CD4-positive, alpha-beta T cell (primary cell): ENCODE data around the gene TMEM163. TPM values are rescaled to one million over a fixed set of nuclear protein-coding genes. Genes with fewer than 3 reads are reported as not detected.

Experiments
- ATAC-seq: fragments of 200-7000 bp; cut with Tn5 transposase; one replicate; pipeline ENCODE4 v1.10.0; 2022; ENCODE audit warnings: mild to moderate bottlenecking; ENCODE audit not compliant: poor library complexity
- CTCF ChIA-PET: fragments of 350-600 bp; sonication (Branson Sonifier 250); formaldehyde crosslinking; loops from one replicate; lab custom pipeline; 2021; ENCODE audit warnings: antibody characterized with exemption, inconsistent platforms; lab: Charles Lee
- POLR2A ChIA-PET: fragments of 350-600 bp; sonication (Branson Sonifier 250); formaldehyde crosslinking; loops from one replicate; lab custom pipeline; 2021; ENCODE audit warnings: antibody characterized with exemption, inconsistent platforms; lab: Charles Lee
- DNase-seq, 14 experiments: peaks; one replicate each; pipeline ENCODE4 v3.0.0-alpha.2; 2013 to 2020; ENCODE audit warnings: mixed read lengths in 2 of 14
- H3K27ac ChIP-seq, 2 donors: one replicate each; pipeline versions ENCODE4 v1.5.1 to v1.7.0; 2013; ENCODE audit warnings: low read length in 2 of 2, low read depth in 1 of 2, mild to moderate bottlenecking in 1 of 2
- H3K27me3 ChIP-seq, 2 experiments: 1 replicate in 1 of 2; 2 replicates in 1 of 2; pipeline versions ENCODE4 v1.6.1 to v1.7.0; 2013; ENCODE audit warnings: low read length in 2 of 2, control low read depth in 1 of 2, mild to moderate bottlenecking in 1 of 2, moderate library complexity in 1 of 2; ENCODE audit not compliant: insufficient read depth in 2 of 2, control insufficient read depth in 1 of 2
- H3K36me3 ChIP-seq: one replicate; pipeline ENCODE4 v1.6.1; 2013; ENCODE audit warnings: low read length, control low read depth; ENCODE audit not compliant: insufficient read depth
- H3K4me1 ChIP-seq: one replicate; pipeline ENCODE4 v1.6.1; 2013; ENCODE audit warnings: low read length, control low read depth; ENCODE audit not compliant: insufficient read depth
- H3K4me3 ChIP-seq: one replicate; pipeline ENCODE4 v1.5.1; 2013; ENCODE audit warnings: mild to moderate bottlenecking, low read length, moderate library complexity
- H3K9me3 ChIP-seq, 2 experiments: 1 replicate in 1 of 2; 2 replicates in 1 of 2; pipeline versions ENCODE4 v1.6.1 to v1.7.0; 2013; ENCODE audit warnings: low read length in 2 of 2, mild to moderate bottlenecking in 2 of 2, control low read depth in 1 of 2, moderate library complexity in 1 of 2; ENCODE audit not compliant: control insufficient read depth in 1 of 2, insufficient read depth in 1 of 2
- H3K27ac Mint-ChIP-seq: one replicate; pipeline ENCODE4 v1.8.0; 2020; ENCODE audit warnings: mixed read lengths
- H3K27me3 Mint-ChIP-seq: one replicate; pipeline ENCODE4 v1.8.0; 2021; ENCODE audit warnings: mixed read lengths
- H3K36me3 Mint-ChIP-seq: one replicate; pipeline ENCODE4 v1.8.0; 2021; ENCODE audit warnings: low read depth, mixed read lengths
- H3K4me1 Mint-ChIP-seq: one replicate; pipeline ENCODE4 v1.8.0; 2021; ENCODE audit warnings: low read depth, mixed read lengths
- H3K4me3 Mint-ChIP-seq: one replicate; pipeline ENCODE4 v1.8.0; 2020; ENCODE audit warnings: mild to moderate bottlenecking, mixed read lengths
- H3K9me3 Mint-ChIP-seq: one replicate; pipeline ENCODE4 v1.8.0; 2020; ENCODE audit warnings: mixed read lengths
- CTCF ChIP-seq: fragments of 200-600 bp; IDR thresholded peaks from one replicate; pipeline ENCODE4 v1.8.0; 2022; ENCODE audit warnings: antibody characterized with exemption, mild to moderate bottlenecking
- intact Hi-C, 2 experiments: fragments of 100-400 bp; cut with DNase I in 1 of 2; cut with micrococcal nuclease in 1 of 2; formaldehyde crosslinking; loops; one replicate each; pipeline versions ENCODE4 v1.15.1 to v1.9.0; 2023 to 2025; cut with DNase I, micrococcal nuclease
- total RNA-seq, 174 experiments: library from RNA in 2 of 174; stranded (reverse) in 2 of 174; gene quantifications; one replicate each; pipeline ENCODE4 v1.2.3 and lab custom pipeline; 2021 to 2026

The TMEM163 gene
- total RNA-seq, 2 experiments from 2014 or later, result 0.14 to 0.47 TPM

GRCh38 chr2:134564549-134564948 lies 154.3 kb downstream of the TMEM163 start:
- H3K4me3 Mint-ChIP-seq, result no peak overlapping the region
- intact Hi-C loops, result no loop called here
- Histone ChIP-seq H3K27ac (no peak overlapping the region), H3K27me3 (peaks cover 0 to 3% of the 10 kb centered on the region in 2 experiments), H3K4me3 (no peak overlapping the region), H3K9me3 (no peaks in the 10 kb centered on the region), H3K4me1 (no peaks in the 10 kb centered on the region), H3K36me3 (no peaks in the 10 kb centered on the region)
- TF ChIP-seq CTCF, result no peak
- ChIA-PET CTCF (no interaction called here), POLR2A (no interaction called here)
- H3K4me1 Mint-ChIP-seq, result no peaks in the 10 kb centered on the region
- no peak for DNase-seq
- no peak for ATAC-seq
- H3K36me3 Mint-ChIP-seq, result no peaks in the 10 kb centered on the region
- peaks cover 4% of the 10 kb centered on the region for H3K27me3 Mint-ChIP-seq
- H3K9me3 Mint-ChIP-seq, result no peaks in the 10 kb centered on the region
- H3K27ac Mint-ChIP-seq, result no peak overlapping the region

GRCh38 chr2:134558208-134558830 lies 160.5 kb downstream of the TMEM163 start:
- no peaks in the 10 kb centered on the region for H3K36me3 Mint-ChIP-seq
- intact Hi-C loops, result no loop called here
- no peaks in the 10 kb centered on the region for H3K36me3 ChIP-seq

GRCh38 chr2:134555411-134555810 lies 163.4 kb downstream of the TMEM163 start:
- H3K4me3 Mint-ChIP-seq, result no peak overlapping the region
- no peaks in the 10 kb centered on the region for H3K4me1 ChIP-seq
- no peak for TF ChIP-seq CTCF
- no peak overlapping the region for H3K27ac Mint-ChIP-seq
- ChIA-PET POLR2A (no interaction called here), CTCF (no interaction called here)
- no peak overlapping the region for H3K4me3 ChIP-seq
- H3K9me3 ChIP-seq, result no peaks in the 10 kb centered on the region
- no peak overlapping the region for H3K27ac ChIP-seq
- no peaks in the 10 kb centered on the region for H3K36me3 Mint-ChIP-seq
- no peaks in the 10 kb centered on the region for H3K9me3 Mint-ChIP-seq
- H3K36me3 ChIP-seq, result no peaks in the 10 kb centered on the region
- no peak for ATAC-seq
- no peak for DNase-seq
- intact Hi-C loops, result no loop called here
- peaks cover 6% of the 10 kb centered on the region for H3K27me3 Mint-ChIP-seq
- H3K27me3 ChIP-seq, result peaks cover 0 to 6% of the 10 kb centered on the region in 2 experiments
- no peaks in the 10 kb centered on the region for H3K4me1 Mint-ChIP-seq

More at GRCh38 chr2:134558208-134558830, 160.5 kb downstream of the TMEM163 start:
- Mint-ChIP-seq H3K27ac (no peak overlapping the region), H3K27me3 (peaks cover 5% of the 10 kb centered on the region), H3K4me3 (no peak overlapping the region), H3K4me1 (no peaks in the 10 kb centered on the region), H3K9me3 (no peaks in the 10 kb centered on the region)
- ChIA-PET POLR2A (no interaction called here), CTCF (no interaction called here)
- Histone ChIP-seq H3K9me3 (no peaks in the 10 kb centered on the region), H3K4me1 (no peaks in the 10 kb centered on the region), H3K4me3 (no peak overlapping the region), H3K27ac (no peak overlapping the region), H3K27me3 (no peaks in the 10 kb centered on the region)
- no peak for TF ChIP-seq CTCF
- ATAC-seq (no peak), DNase-seq (no peak)
